ENCODE data around the gene MAP4K3. TPM values are rescaled to one million over a fixed set of nuclear protein-coding genes. Genes with fewer than 3 reads are reported as not detected.
A peak's percentile ranks its signal among the peaks of the same experiment; 100 is the strongest.

Gene MAP4K3
- total and polyA plus RNA-seq, 8 donors, result 8.2 to 23.1 (median 16.3) TPM

DNA sequence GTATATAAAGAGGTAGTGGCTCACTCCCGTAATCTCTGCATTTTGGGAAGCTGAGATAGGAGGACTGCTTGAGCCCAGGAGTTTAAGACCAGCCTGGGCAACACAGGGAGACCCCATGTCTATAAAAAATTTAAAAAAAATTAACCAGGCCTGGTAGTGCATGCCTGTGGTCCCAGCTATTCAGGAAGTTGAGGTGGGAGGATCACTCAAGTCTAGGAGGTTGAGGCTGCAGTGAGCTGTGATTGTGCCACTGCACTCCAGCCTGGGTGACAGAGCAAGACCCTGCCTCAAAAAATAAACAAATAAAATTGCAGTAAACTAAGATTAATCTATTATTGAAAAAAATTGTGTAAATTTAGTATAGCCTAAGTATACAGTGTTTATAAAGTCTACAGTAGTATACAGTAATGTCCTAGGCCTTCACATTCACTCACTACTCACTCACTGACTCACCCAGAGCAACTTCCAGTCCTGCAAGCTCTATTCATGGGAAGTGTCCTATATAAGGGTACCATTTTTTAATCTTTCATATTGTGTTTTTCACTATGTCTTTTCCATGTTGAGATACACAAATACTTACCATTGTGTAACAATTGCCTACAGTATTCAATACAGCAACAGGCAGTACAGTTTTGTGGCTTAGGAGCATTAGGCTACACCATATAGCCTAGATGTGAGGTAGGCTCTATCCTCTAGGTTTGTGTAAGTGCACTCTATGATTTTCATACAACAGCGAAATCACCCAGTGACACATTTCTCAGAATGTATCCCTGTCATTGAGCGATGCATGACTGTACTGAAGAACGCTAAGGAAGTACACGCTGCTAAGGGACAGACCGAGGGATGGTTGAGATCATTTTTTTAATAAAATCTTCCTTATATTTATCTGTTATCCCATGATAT, 10.4 kb upstream of the MAP4K3 start:
- Histone ChIP-seq H3K27me3 (no peaks in the 10 kb centered on the region), H3K4me3 (no peak overlapping the region), H3K27ac (no peak overlapping the region), H3K9me3 (no peaks in the 10 kb centered on the region), H3K36me3 (no peaks in the 10 kb centered on the region), H3K4me1 (no peaks in the 10 kb centered on the region)
- TF ChIP-seq, protein P1, sequence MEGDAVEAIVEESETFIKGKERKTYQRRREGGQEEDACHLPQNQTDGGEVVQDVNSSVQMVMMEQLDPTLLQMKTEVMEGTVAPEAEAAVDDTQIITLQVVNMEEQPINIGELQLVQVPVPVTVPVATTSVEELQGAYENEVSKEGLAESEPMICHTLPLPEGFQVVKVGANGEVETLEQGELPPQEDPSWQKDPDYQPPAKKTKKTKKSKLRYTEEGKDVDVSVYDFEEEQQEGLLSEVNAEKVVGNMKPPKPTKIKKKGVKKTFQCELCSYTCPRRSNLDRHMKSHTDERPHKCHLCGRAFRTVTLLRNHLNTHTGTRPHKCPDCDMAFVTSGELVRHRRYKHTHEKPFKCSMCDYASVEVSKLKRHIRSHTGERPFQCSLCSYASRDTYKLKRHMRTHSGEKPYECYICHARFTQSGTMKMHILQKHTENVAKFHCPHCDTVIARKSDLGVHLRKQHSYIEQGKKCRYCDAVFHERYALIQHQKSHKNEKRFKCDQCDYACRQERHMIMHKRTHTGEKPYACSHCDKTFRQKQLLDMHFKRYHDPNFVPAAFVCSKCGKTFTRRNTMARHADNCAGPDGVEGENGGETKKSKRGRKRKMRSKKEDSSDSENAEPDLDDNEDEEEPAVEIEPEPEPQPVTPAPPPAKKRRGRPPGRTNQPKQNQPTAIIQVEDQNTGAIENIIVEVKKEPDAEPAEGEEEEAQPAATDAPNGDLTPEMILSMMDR (IDR thresholded peaks at IDR 0.05), result no peak
- DNase-seq, result no peak
- intact Hi-C loops (cut with DNase I), result no loop called here
- no peak for ATAC-seq
- WGBS, 2 donors, result 96 to 98% methylated on average over 6 of the region's 6 CpGs
- FAIRE-seq, result no peak

DNA sequence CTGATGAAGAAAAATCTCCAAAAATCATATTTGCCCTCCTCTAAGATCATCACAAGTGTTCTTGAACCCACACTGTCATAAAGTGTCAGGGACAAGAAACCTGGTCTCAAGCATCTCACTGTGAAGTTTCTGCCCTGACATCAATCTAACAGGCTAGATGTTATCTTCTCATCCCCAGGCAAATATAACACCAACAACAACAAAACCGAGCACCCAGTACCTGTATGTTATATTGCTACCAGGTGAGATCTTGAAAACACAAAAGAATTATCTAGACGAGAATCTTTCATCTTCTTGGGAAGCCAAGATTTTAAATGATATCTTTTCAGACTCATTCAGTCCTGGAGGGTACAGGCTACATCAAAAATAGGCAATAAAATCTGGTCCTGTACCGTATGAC, 8.8 kb upstream of the MAP4K3 start:
- 87 to 91% methylated on average over 3 of the region's 3 CpGs for WGBS, 2 donors
- no peak for FAIRE-seq
- ATAC-seq, result no peak
- intact Hi-C loops (cut with DNase I), result no loop called here
- H3K36me3 ChIP-seq, result no peaks in the 10 kb centered on the region
- TF ChIP-seq, protein P1 (IDR thresholded peaks at IDR 0.05), result no peak
- no peak overlapping the region for H3K4me3 ChIP-seq
- H3K4me1 ChIP-seq, result no peaks in the 10 kb centered on the region
- no peaks in the 10 kb centered on the region for H3K27me3 ChIP-seq
- H3K27ac ChIP-seq, result no peak overlapping the region
- no peaks in the 10 kb centered on the region for H3K9me3 ChIP-seq
- no peak for DNase-seq

DNA sequence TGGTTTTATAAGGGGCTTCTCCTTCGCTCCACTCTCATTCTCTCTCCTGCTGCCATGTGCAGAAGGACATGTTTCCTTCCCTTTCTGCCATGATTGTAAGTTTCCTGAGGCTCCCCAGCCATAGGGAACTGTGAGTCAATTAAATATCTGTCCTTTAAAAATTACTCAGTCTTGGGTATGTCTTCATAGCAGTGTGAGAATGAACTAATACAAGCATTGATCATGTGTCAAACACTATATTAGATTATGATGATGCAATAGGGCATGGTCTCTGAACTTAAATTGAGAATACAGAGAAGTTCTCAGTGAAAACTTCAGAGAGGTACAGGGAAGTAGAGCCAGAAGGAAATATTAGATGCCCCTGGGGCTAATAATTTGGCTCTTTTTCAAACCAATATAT, 5.9 kb upstream of the MAP4K3 start:
- Histone ChIP-seq H3K9me3 (no peaks in the 10 kb centered on the region), H3K4me3 (no peak overlapping the region), H3K36me3 (no peaks in the 10 kb centered on the region), H3K27me3 (no peaks in the 10 kb centered on the region), H3K4me1 (peaks cover 0 to 18% (median 0%) of the 10 kb centered on the region in 3 donors), H3K27ac (no peak overlapping the region)
- 95 to 100% methylated on average over 1 of the region's 1 CpG for WGBS, 2 donors
- TF ChIP-seq, protein P1 (IDR thresholded peaks at IDR 0.05), result no peak
- no peak for FAIRE-seq
- no peak for ATAC-seq
- no peak for DNase-seq
- intact Hi-C loops (cut with DNase I), result no loop called here

DNA sequence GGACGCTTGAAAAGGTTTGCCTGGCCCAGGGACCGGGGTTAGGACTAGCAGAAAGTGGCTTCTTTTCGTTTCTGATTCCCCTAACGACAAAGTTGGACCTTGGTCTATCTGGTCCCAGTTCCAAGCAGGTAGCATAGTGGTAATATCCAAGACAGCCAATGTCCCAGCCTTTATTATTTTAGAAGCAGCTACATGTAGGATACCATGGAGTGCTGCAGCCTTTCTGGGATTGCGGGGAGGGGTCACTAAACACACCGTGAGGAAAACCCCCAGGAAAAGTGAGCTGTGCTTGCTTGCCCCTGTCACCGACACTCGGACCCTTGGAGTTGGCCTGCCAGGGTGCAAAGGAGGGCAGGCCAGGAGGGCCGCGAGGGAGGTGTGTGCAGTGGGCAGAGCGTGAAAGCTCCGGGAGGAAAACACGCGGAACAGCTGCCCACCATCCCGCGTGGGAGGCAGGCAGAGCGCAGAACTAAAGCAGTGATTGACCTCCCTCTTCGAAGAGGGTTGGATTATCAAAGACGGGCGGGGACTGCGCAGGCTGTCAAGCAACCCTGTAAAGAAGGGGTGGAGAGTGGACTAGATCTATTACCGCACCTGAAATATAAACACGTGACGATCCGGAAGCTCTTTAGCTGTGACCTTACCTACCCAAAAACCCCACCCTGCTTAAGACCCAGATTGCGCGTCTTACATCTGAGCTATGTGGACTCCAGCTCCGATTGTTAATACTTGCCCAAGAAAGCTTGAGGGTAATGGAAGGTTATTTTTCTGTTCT, 624 bp upstream of the MAP4K3 start:
- peak; percentile 58 to 71 (median 62) for ATAC-seq
- Histone ChIP-seq H3K4me3 (peak overlapping the region; percentile 64 to 94 (median 81)), H3K27ac (peak overlapping the region; percentile 64 to 94 (median 80)), H3K4me1 (peaks cover 17 to 48% (median 26%) of the 10 kb centered on the region in 3 donors), H3K36me3 (no peaks in the 10 kb centered on the region), H3K9me3 (no peaks in the 10 kb centered on the region), H3K27me3 (no peaks in the 10 kb centered on the region)
- TF ChIP-seq, protein P1 (IDR thresholded peaks at IDR 0.05), result no peak
- 1 to 2% methylated on average over 28 of the region's 28 CpGs for WGBS, 2 donors
- FAIRE-seq, result no peak
- intact Hi-C loops (cut with DNase I), result no loop called here
- DNase-seq, result peak; percentile 52 to 74 (median 61)

Measured in pancreas (tissue), 10 donors.